HUDEP-2 (cell line): Measurements from ENCODE around the gene ACOT6.

Source experiments
- DNase-seq, 76 experiments: peaks; one replicate each; lab custom pipeline; 2025; ENCODE audit not compliant: unreplicated experiment in 76 of 76; lab: John Stamatoyannopoulos, UW

The ACOT6 gene

GRCh38 chr14:73640796-73641365 lies 28.6 kb downstream of the ACOT6 start:
- DNase-seq: no peak

GRCh38 chr14:73644531-73645247 lies 32.4 kb downstream of the ACOT6 start, which contains the start of gene DNAL1:
DNAL1 (plus strand) TSS chr14:73644986; CDS start chr14:73645040, 54 bp downstream.
- peak in 75 of 76 experiments; percentile 19 to 92 (median 85) for DNase-seq

GRCh38 chr14:73645248-73645610 lies 32.9 kb downstream of the ACOT6 start:
- no peak for DNase-seq

- DNase-seq: no peak
Measured at GRCh38 chr14:73651005-73651404, 38.7 kb downstream of the ACOT6 start.

GRCh38 chr14:73655851-73656250 lies 43.5 kb downstream of the ACOT6 start:
- DNase-seq: no peak

GRCh38 chr14:73659202-73659601 lies 46.9 kb downstream of the ACOT6 start:
- DNase-seq: peak in 49 of 76 experiments; percentile 2 to 68 (median 30)

GRCh38 chr14:73660511-73660910 lies 48.2 kb downstream of the ACOT6 start:
- no peak for DNase-seq

- no peak for DNase-seq
Measured at GRCh38 chr14:73661872-73662271, 49.6 kb downstream of the ACOT6 start.

GRCh38 chr14:73662487-73662943 lies 50.2 kb downstream of the ACOT6 start:
- DNase-seq: peak in 34 of 76 experiments; percentile 4 to 43 (median 16)

- no peak for DNase-seq
Measured at GRCh38 chr14:73663548-73664212, 51.4 kb downstream of the ACOT6 start.

- DNase-seq: no peak
Measured at GRCh38 chr14:73665130-73665529, 52.8 kb downstream of the ACOT6 start.

- DNase-seq: no peak
Measured at GRCh38 chr14:73666583-73666982, 54.3 kb downstream of the ACOT6 start.

- DNase-seq: no peak
Measured at GRCh38 chr14:73667854-73668253, 55.5 kb downstream of the ACOT6 start.
